Type B pancreatic cell (in vitro differentiated cells): ENCODE data around the gene ZFP64. TPM values are rescaled to one million over a fixed set of nuclear protein-coding genes. Genes with fewer than 3 reads are reported as not detected.

Experiments
- DNase-seq: peaks from one replicate; pipeline ENCODE4 v3.0.0; 2021; ENCODE audit warnings: mixed read lengths; ENCODE audit not compliant: unreplicated experiment; ENCODE audit errors: extremely low spot score
- H3K27ac Mint-ChIP-seq: 2 replicates; pipeline ENCODE4 v1.8.0; 2021; ENCODE audit warnings: mild to moderate bottlenecking, mixed read lengths
- H3K27me3 Mint-ChIP-seq: 2 replicates; pipeline ENCODE4 v1.8.0; 2021; ENCODE audit warnings: mixed read lengths
- H3K36me3 Mint-ChIP-seq: 2 replicates; pipeline ENCODE4 v1.8.0; 2021; ENCODE audit warnings: mixed read lengths
- H3K4me1 Mint-ChIP-seq: one replicate; pipeline ENCODE4 v1.8.0; 2021; ENCODE audit warnings: mixed read lengths; ENCODE audit not compliant: unreplicated experiment
- H3K4me3 Mint-ChIP-seq: 2 replicates; pipeline ENCODE4 v1.8.0; 2021; ENCODE audit warnings: mild to moderate bottlenecking, mixed read lengths
- H3K9me3 Mint-ChIP-seq: 2 replicates; pipeline ENCODE4 v1.8.0; 2021; ENCODE audit warnings: mixed read lengths
- total RNA-seq: library from RNA; stranded (reverse); gene quantifications from 2 replicates; pipeline ENCODE4 v1.2.1, GENCODE V29; 2021; ENCODE audit warnings: low replicate concordance
- TF ChIP-seq, protein P1 (sequence below): fragments of 200-600 bp; sonication (generic); conservative IDR thresholded peaks from 2 replicates; pipeline ENCODE4 v1.5.0; 2021; ENCODE audit warnings: antibody characterized with exemption, mild to moderate bottlenecking

Gene ZFP64
- total RNA-seq, 1 donor from 2014 or later = 24.1 TPM

GRCh38 chr20:52129611-52130010 lies 62.0 kb downstream of the ZFP64 start:
- Mint-ChIP-seq H3K4me1 (no peaks in the 10 kb centered on the region), H3K4me3 (no peak overlapping the region), H3K27ac (no peak overlapping the region), H3K9me3 (no peaks in the 10 kb centered on the region), H3K27me3 (no peaks in the 10 kb centered on the region), H3K36me3 (no peaks in the 10 kb centered on the region)
- no peak for DNase-seq
- TF ChIP-seq, protein P1, sequence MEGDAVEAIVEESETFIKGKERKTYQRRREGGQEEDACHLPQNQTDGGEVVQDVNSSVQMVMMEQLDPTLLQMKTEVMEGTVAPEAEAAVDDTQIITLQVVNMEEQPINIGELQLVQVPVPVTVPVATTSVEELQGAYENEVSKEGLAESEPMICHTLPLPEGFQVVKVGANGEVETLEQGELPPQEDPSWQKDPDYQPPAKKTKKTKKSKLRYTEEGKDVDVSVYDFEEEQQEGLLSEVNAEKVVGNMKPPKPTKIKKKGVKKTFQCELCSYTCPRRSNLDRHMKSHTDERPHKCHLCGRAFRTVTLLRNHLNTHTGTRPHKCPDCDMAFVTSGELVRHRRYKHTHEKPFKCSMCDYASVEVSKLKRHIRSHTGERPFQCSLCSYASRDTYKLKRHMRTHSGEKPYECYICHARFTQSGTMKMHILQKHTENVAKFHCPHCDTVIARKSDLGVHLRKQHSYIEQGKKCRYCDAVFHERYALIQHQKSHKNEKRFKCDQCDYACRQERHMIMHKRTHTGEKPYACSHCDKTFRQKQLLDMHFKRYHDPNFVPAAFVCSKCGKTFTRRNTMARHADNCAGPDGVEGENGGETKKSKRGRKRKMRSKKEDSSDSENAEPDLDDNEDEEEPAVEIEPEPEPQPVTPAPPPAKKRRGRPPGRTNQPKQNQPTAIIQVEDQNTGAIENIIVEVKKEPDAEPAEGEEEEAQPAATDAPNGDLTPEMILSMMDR = no peak

DNA sequence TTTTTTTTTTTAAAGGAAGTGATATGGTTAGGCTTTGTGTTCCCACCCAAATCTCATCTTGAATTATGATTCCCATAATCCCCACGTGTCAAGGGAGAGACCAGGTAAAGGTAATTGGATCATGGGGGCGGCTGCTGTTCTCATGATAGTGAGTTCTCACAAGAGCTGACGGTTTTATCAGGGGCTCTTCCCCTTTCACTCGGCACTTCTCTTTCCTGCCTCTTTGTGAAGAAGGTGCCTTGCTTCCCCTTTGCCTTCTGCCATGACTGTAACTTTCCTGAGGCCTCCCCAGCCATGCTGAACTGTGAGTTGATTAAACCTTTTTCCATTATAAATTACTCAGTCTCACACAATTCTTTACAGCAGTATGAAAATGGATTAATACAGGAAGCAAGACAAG lies 64.3 kb downstream of the ZFP64 start:
- H3K27ac Mint-ChIP-seq = no peak overlapping the region
- no peaks in the 10 kb centered on the region for H3K27me3 Mint-ChIP-seq
- H3K9me3 Mint-ChIP-seq = no peaks in the 10 kb centered on the region
- H3K4me3 Mint-ChIP-seq = no peak overlapping the region
- no peaks in the 10 kb centered on the region for H3K4me1 Mint-ChIP-seq
- DNase-seq = no peak
- H3K36me3 Mint-ChIP-seq = no peaks in the 10 kb centered on the region
- TF ChIP-seq, protein P1 = no peak

DNA sequence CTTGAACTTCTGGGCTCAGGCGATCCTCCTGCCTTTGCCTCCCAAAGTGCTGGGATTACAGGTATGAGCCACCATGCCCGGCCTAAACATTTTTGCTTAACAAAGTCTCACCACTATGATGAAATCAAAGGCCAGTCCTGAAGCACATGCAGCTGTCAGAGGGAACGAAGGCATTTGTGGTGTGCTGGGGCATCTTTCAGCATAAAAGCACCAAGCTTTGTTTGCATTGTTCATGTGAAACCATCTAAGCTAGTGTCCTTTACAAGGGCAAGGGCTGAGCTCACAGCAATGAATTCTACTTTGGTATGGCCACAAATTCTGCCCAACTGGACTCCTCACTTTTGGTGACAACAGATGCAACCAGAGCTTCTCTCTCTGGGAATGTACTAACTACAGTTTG lies 66.8 kb downstream of the ZFP64 start:
- TF ChIP-seq, protein P1 = no peak
- Mint-ChIP-seq H3K27ac (no peak overlapping the region), H3K27me3 (no peaks in the 10 kb centered on the region), H3K9me3 (no peaks in the 10 kb centered on the region), H3K4me3 (no peak overlapping the region), H3K36me3 (no peaks in the 10 kb centered on the region), H3K4me1 (no peaks in the 10 kb centered on the region)
- no peak for DNase-seq

DNA sequence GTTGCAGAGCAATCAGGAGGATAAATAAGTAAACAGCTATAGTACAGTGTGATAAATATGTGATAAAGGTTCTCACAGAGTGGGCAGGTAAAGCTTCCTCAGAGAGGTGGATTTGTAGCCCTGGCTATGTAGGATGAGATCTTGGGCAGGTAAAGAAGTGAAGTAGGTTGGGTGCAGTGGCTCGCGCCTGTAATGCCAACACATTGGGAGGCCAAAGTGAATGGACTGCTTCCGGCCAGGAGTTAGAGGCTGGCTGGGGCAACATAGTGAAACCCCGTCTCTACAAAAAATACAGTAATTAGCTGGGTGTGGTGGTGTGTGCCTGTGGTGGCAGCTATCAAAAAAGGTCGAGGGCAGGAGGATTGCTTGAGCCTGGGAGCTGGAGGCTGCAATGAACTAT lies 72.9 kb downstream of the ZFP64 start:
- no peak overlapping the region for H3K4me3 Mint-ChIP-seq
- TF ChIP-seq, protein P1 = no peak
- no peak for DNase-seq
- H3K27me3 Mint-ChIP-seq = no peaks in the 10 kb centered on the region
- H3K36me3 Mint-ChIP-seq = no peaks in the 10 kb centered on the region
- H3K4me1 Mint-ChIP-seq = no peaks in the 10 kb centered on the region
- no peak overlapping the region for H3K27ac Mint-ChIP-seq
- H3K9me3 Mint-ChIP-seq = peaks cover 6% of the 10 kb centered on the region

DNA sequence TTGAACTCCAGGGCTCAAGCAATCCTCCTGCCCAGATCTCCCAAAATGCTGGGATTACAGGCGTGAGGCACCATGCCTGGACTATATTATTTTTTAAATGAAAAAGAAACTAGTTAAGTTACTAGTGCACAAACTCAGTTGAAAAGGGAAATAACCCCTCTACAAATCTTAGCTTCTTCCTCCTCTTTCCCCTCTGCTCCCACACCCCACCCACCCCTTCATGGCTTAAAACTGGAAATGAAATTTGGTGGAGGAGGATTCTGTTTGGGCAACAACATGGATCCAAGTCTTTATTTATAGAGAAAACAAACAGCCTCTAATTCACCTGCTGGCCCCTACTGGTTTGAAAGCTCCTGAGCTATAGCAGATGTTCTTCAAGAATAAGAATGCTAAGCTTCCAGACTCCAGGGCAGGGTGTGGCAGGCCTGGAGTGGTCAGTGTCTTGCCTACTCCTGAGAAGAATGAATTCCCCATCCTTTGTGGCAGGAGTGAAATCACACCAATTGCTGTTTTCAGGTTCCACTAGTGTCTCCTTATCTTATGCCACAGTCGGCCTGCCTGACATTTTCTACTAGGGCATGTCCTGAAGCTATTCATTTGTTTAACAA lies 73.5 kb downstream of the ZFP64 start:
- Mint-ChIP-seq H3K36me3 (no peaks in the 10 kb centered on the region), H3K27me3 (no peaks in the 10 kb centered on the region), H3K27ac (no peak overlapping the region), H3K4me3 (no peak overlapping the region), H3K9me3 (peaks cover 6% of the 10 kb centered on the region), H3K4me1 (no peaks in the 10 kb centered on the region)
- no peak for DNase-seq
- TF ChIP-seq, protein P1 = no peak

GRCh38 chr20:52110456-52110855 lies 81.1 kb downstream of the ZFP64 start:
- Mint-ChIP-seq H3K4me3 (no peak overlapping the region), H3K27ac (no peak overlapping the region), H3K27me3 (peaks cover 20% of the 10 kb centered on the region), H3K36me3 (no peaks in the 10 kb centered on the region), H3K9me3 (no peaks in the 10 kb centered on the region), H3K4me1 (peaks cover 5% of the 10 kb centered on the region)
- TF ChIP-seq, protein P1 = no peak
- no peak for DNase-seq
